ENCODE data around the gene ARHGAP1. TPM values are rescaled to one million over a fixed set of nuclear protein-coding genes. Genes with fewer than 3 reads are reported as not detected.
A peak's percentile ranks its signal among the peaks of the same experiment; 100 is the strongest.

ARHGAP1 gene
- polyA plus RNA-seq, 3 donors, result 31.6 to 59.3 (median 44.1) TPM

- H3K27ac Mint-ChIP-seq, result no peak overlapping the region
- H3K9ac ChIP-seq (ENCODE audit: insufficient read depth, low read length, poor library complexity, severe bottlenecking), result no peak overlapping the region
Observed at GRCh38 chr11:46745995-46746394, 45.6 kb upstream of the ARHGAP1 start.

GRCh38 chr11:46745328-46745727 lies 44.9 kb upstream of the ARHGAP1 start:
- Mint-ChIP-seq H3K4me1 (no peaks in the 10 kb centered on the region), H3K27ac (peak overlapping the region in 2 of 7 donors; percentile 25 to 29), H3K9me3 (no peaks in the 10 kb centered on the region), H3K36me3 (peaks cover 79 to 91% of the 10 kb centered on the region in 2 donors), H3K27me3 (ENCODE audit: low read depth in 3 of 3) (peaks cover 0 to 1% (median 0%) of the 10 kb centered on the region in 3 donors), H3K4me3 (no peak overlapping the region)
- H3K27me3 ChIP-seq (ENCODE audit: control insufficient read depth in 2 of 2, insufficient read depth in 2 of 2, low read length in 2 of 2), result no peaks in the 10 kb centered on the region
- H4K20me1 ChIP-seq (ENCODE audit: insufficient read depth, low read length), result no peaks in the 10 kb centered on the region
- no peak for TF ChIP-seq CTCF (IDR thresholded peaks at IDR 0.05)
- H3K36me3 ChIP-seq (replicated peaks in 1 of 2; ENCODE audit: control insufficient read depth in 1 of 2, insufficient read depth in 2 of 2, low read length in 2 of 2), result peaks cover 79 to 94% of the 10 kb centered on the region in 2 donors
- no peaks in the 10 kb centered on the region for H3K4me1 ChIP-seq (ENCODE audit: control insufficient read depth in 1 of 2, insufficient read depth in 2 of 2, low read length in 2 of 2)
- no peaks in the 10 kb centered on the region for H3K79me2 ChIP-seq (ENCODE audit: insufficient read depth, low read length)
- H2AFZ ChIP-seq (ENCODE audit: insufficient read depth, low read depth, low read length, poor library complexity, severe bottlenecking), result no peak overlapping the region
- WGBS (ENCODE audit: insufficient coverage), result 100% methylated on average over 1 of the region's 1 CpG
- H3K4me3 ChIP-seq (replicated peaks in 1 of 3; ENCODE audit: low read depth in 2 of 3, low read length in 3 of 3), result no peak overlapping the region
- H3K9me3 ChIP-seq (replicated peaks in 1 of 2; ENCODE audit: control insufficient read depth in 1 of 2, insufficient read depth in 1 of 2, low read length in 2 of 2), result no peaks in the 10 kb centered on the region
- no peak overlapping the region for H3K4me2 ChIP-seq (replicated peaks; ENCODE audit: extremely low read depth, low read length, poor library complexity, severe bottlenecking)
- H3K27ac ChIP-seq (ENCODE audit: low read depth in 1 of 2, low read length in 2 of 2), result no peak overlapping the region
- DNase-seq, result no peak
- no peak overlapping the region for H3K9ac ChIP-seq (ENCODE audit: insufficient read depth, low read length, poor library complexity, severe bottlenecking)
- intact Hi-C loops (cut with micrococcal nuclease), result no loop called here

More at GRCh38 chr11:46745995-46746394, 45.6 kb upstream of the ARHGAP1 start:
- Histone ChIP-seq H3K9me3 (replicated peaks in 1 of 2; ENCODE audit: control insufficient read depth in 1 of 2, insufficient read depth in 1 of 2, low read length in 2 of 2) (no peaks in the 10 kb centered on the region), H4K20me1 (ENCODE audit: insufficient read depth, low read length) (no peaks in the 10 kb centered on the region), H3K79me2 (ENCODE audit: insufficient read depth, low read length) (no peaks in the 10 kb centered on the region), H3K4me1 (ENCODE audit: control insufficient read depth in 1 of 2, insufficient read depth in 2 of 2, low read length in 2 of 2) (no peaks in the 10 kb centered on the region), H3K4me3 (replicated peaks in 1 of 3; ENCODE audit: low read depth in 2 of 3, low read length in 3 of 3) (no peak overlapping the region), H3K27me3 (ENCODE audit: control insufficient read depth in 2 of 2, insufficient read depth in 2 of 2, low read length in 2 of 2) (no peaks in the 10 kb centered on the region), H3K4me2 (replicated peaks; ENCODE audit: extremely low read depth, low read length, poor library complexity, severe bottlenecking) (no peak overlapping the region), H3K27ac (ENCODE audit: low read depth in 1 of 2, low read length in 2 of 2) (no peak overlapping the region), H3K36me3 (replicated peaks in 1 of 2; ENCODE audit: control insufficient read depth in 1 of 2, insufficient read depth in 2 of 2, low read length in 2 of 2) (peaks cover 86 to 100% of the 10 kb centered on the region in 2 donors), H2AFZ (ENCODE audit: insufficient read depth, low read depth, low read length, poor library complexity, severe bottlenecking) (no peak overlapping the region)
- Mint-ChIP-seq H3K9me3 (no peaks in the 10 kb centered on the region), H3K4me3 (no peak overlapping the region), H3K4me1 (no peaks in the 10 kb centered on the region), H3K27me3 (ENCODE audit: low read depth in 3 of 3) (peaks cover 0 to 1% (median 0%) of the 10 kb centered on the region in 3 donors), H3K36me3 (peaks cover 86 to 97% of the 10 kb centered on the region in 2 donors)
- intact Hi-C loops (cut with micrococcal nuclease), result no loop called here
- no peak for TF ChIP-seq CTCF (IDR thresholded peaks at IDR 0.05)
- DNase-seq, result no peak
- WGBS (ENCODE audit: insufficient coverage), result no CpG with 5 or more reads among the region's 3 CpGs
